HG02884 (cell line): ENCODE measurements around the gene RGPD6.
"Not testable (repeated sequence)": the region's sequence is repeated elsewhere in the genome, so short reads cannot be mapped to it uniquely, and the experiment has no call there.

ENCODE experiments used
- ATAC-seq: cut with Tn5 transposase; IDR thresholded peaks from one replicate; pipeline ENCODE4 v1.9.1; 2021; ENCODE audit warnings: mild to moderate bottlenecking, moderate library complexity; ENCODE audit not compliant: unreplicated experiment

Gene RGPD6

DNA sequence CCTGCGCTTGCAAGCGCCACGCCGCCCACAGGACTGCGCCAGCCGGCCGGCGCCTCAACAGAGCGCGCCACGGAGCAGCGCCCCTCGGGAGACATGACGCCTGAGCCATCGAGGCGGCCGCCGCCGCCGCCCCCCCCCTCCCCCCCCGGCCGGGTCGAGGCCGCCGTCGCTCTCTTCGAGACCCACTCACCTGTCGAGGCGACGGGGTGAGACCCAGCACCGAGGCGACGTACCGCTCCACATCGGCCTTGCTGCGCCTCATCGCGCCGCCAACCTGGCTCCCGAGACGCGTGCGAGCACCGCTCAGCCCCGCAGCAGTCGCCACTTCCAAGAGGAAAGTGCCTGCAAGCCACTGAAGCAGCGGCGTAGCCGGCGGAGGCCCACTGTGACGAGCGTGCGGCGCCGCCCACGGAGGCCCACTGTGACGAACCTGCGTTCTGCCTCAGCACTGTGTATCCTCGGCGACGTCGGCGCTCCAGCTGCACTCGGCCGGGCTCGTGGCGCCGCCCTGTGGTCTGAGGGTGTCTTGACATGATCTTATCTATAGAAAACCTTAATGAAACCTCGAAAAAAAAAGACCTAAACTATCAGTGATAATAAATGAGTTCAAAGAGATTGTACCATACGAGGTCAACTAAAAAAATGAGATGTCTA is at the start of gene RGPD6:
RGPD6 (minus strand) TSS at position 460 of the 654 bp plus-strand sequence; CDS start at position 262, 198 bp downstream.
- ATAC-seq = peak; percentile 99

DNA sequence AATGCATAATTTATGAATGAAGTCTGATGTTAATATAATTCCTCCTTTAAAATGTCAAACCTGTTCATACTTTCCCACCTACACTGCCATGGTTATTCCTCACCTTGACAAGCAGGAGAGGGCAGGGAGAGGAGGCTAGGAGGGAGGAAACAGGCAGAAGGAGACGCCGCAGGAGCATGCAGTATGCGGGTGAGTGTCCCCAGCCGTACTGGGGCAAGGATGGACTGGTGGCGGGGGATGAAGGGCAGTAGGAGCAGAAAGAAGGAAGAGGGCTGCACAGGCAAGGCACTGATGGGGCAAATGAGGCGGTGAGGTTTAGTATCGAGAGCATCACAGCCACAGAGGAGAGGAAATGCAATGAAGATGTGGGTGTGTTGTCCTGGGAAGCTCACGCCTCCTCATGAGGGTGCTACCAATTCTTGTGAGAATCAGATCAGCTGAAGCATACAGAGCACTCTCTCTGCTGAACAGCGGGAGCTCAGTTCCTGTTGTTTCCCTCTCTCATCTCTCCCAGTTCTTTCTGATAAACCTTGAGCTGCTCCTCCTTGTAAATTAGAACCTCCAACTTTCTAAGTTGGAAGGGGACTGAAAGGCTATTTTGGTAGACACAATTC is 42.4 kb upstream of the RGPD6 start:
- not testable (repeated sequence) for ATAC-seq

DNA sequence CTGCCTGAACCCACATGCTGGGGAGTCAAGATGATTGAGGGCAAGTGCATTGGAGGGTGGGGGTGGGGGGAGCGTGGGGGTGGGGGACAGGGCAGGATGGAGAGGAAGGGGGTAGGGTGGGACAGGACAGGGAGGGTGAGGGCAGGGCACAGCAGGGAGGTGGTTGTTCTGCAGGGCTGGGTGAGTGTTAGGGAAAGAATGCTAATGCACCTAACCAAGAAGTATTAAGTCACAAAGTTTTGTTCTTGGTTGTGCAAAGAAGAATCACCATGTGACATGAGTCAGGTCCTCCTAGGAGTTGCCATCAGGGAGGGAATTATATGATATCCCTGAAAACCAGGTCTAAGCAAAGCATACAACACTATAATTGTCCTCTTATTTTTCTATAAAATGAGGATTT is 36.9 kb upstream of the RGPD6 start:
- not testable (repeated sequence) for ATAC-seq

DNA sequence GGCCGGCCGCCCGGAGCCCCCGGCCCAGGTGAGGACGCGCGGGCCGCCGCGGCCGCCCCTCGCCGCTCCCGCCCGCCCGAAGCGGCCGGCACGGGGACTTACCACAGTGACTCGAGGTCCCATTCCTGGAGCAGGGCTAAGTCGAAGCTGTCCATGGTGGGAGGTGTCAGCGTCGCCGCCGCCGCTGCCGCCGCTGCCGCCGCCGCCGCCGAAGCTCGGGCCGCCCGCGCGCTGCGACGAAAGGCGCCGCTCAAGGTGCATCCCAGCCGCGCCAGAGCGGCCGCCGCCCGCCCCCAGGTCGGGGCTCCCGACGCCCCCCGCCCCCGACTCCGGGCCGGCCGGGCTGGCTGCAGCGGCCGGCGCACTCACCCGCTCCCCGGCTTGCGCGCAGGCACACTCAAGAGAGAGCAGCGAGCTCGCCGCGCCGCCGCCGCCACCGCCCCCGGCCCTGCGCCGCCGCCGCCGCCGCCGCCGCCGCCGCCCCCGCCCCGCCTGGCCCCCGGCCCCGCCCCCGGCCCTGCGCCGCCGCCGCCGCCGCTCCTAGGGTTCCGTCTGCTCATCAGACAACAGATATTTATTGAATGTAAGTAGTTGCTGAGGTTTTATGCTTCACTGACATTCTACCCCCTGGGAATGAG is 33.7 kb upstream of the RGPD6 start:
- not testable (repeated sequence) for ATAC-seq

DNA sequence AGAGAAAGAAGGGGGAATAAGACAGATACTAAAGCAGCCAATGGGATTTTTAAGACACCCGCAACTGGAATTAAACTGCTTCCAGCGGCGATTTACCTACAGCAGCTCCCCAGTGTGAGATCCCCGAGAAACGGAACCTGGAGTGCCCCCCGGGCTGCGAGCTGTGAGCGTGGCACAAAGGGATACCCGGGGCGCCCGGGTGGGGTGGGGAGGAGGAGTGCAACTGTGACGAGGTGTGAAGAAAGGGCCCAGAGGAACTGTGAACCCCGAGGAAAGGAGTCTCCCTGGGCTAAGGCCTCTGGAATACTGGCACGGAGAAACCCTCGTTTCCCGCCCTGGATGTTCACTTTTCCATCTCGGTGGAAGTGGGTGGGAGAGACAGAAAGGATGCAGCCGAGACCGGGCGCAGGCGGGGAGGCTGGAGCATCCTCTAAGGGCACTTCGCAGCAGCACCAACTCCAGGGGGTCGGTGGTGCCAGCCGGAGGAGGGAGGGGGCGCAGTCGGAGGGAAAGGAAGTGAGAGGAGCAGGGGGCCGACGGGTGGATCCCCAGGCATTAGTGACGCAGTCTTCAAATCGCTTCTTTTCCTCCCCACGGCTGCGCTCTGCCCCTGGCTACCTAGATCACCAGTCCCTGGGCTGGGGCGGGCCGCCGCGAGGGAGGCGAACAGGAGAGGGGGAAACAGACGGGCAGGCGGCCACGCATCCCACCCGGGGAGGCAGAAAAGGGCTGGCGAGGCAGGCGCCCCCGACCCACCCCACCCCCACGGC is 33.0 kb upstream of the RGPD6 start:
- ATAC-seq = not testable (repeated sequence)

DNA sequence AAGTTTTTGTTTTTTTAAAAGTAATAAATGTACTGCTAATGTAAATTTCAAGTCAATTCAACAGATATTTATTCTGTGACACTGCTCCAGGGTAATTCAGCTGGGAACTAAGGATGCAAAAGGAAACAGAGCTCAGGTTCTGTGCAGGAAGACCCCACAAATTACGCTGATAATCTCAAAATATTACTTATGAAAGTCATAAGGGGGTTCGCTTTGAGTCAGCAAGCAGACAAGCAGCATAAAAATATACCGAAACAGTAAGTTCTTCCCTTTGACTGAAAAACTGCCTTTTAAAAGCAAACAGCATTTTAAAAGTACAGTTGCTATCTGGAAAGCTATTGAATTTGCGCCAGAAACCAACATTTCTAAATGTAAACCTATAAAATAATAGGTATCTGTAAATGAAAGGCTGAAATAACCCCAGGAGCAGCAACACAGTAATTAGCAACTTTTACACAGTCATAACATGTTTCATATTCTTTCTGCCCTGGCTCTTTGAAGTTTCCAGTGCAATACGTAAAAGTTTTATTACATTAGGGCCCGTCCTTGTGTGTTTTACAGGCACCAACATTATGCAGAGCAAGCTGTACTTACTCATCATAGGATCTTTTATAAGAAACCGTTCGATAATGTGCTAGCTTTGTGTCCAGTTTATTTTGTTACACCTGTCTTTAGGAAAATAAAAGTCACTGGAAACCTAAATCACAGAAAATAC is 31.9 kb upstream of the RGPD6 start:
- ATAC-seq = peak; percentile 54

DNA sequence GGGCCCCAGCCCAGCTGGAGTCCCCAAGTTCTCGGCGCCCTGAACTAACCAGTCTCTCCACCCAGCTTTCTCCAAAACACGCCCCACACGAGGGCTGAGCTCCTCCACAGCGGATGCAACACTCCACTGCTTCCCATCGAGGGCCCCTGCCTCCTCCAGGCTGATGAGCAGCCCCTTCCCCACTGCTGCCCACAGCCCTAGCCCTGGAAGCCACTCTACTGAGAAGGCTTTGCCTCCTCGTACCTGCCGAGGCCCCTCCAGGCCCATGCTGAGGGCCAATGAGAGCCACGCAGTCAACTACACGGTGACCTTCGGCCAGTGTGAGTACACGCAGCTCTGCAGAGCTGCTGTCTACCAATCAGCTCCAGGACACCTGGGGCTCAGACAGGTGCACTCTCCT is 28.0 kb upstream of the RGPD6 start:
- not testable (repeated sequence) for ATAC-seq

DNA sequence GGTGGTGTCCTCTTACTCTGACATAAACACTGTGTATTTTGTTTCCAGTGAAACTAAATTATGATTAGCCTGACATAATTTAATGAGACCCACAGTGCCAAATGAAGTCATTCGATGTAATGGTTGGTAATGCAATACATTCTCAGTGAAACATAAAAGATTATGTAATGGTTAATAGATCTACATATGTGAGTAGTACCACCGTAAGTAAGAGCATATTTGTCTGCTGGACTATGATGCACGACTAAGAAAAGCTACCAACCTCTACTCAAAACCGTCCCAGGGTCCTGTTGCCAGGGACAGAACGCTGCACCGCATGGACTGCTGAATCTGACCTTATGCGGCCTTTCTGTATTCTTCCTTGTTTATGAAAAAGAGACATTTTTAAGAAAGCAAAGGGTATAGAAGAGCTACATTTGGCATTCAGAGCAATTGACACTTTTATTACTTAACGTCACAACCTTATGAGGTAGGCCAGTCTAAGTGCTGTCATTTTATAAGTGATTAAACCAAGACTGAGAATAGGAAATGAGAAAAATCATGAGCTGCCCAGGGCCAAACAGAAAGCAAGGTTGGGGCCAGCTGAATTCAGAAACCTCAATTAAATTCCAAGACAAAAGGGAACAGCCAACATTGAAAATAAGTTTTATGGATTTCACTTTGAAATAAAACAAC is 27.0 kb upstream of the RGPD6 start:
- ATAC-seq = not testable (repeated sequence)

DNA sequence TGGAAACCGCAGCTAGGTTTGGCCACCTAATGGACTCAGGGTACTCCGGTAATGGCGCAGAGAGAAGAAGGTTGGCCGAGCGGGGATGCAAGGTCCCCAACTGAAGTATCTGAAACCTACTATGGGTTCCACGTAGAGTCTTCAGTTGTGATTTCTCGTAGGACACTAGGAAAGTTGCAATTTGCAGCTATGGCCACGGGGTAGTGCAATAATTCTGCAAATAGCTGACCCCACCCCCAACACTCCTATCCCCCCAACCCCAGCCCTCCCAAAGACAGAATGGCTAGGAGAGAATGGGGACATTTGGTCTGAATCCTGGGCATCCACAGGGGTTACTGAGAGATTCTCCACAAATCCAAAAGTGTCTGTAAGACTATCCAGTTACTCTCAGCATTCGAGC is 25.1 kb upstream of the RGPD6 start:
- not testable (repeated sequence) for ATAC-seq

DNA sequence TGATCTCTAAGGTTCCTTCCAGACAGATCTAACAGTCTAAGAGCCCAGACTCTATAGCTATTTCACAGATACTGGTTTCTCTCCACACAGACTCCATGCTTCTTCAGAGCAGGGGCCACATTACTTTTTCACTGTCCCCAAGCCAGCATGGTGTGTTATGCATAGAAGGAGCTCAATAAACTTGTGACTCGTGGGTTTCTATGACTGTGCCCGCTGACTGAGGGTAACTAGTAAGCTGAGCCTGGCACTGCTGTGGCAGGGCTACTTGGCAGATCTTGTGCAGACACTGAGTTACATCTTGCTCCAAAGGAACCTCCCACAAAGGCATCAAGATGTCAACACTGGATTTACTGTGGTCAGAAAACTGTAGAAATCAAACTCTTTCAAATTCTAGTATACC is 15.0 kb upstream of the RGPD6 start:
- ATAC-seq = not testable (repeated sequence)

DNA sequence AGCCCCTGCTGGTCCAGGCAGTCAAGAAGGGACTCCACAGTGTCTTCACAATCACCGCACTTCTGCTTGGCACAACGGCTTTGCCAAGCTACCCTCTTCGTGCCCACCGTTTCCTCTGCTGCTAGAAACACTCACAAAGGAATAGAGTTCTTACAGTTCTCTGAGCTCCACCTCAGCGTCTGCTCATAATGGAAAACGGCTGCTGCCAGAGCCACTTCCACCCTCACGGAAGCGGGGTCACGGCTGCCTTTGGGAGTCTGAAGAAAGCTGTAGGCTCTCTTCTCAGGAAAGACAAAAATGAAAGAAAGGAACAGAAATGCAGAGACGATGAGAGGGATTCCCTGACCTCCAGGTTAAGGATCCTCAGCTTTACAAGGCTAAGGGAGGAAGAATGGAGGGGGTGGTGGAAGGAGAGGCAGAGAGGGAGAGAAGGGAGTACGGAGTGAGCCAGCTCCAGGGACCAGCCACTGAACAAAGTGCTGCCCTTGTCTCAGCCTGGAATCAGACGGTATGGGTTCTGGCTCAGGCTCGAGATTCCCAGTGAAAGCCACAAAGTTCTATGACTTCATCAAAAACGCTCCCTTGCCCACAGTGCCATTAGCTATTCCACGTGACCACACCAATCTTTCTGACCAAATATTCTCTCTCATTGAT is 12.8 kb upstream of the RGPD6 start:
- ATAC-seq = not testable (repeated sequence)

DNA sequence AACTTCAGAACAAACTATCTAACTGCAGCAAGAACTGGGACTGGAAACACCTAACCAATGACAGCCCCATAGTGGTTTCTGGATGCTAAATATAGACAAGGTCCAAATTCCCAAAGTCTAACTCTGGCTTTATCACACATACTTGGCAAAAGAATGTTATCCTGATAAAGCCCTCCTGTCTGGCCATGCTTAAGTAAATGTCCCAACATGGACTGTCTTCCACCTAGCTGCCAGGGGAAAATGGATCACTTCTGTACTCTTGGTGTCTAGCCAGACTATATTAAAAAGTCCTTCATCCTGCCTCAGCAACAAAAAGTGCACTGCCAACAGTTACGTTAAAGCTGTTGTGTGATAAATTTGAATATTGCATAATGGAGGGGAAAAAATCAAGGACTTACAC is 11.5 kb upstream of the RGPD6 start:
- not testable (repeated sequence) for ATAC-seq

DNA sequence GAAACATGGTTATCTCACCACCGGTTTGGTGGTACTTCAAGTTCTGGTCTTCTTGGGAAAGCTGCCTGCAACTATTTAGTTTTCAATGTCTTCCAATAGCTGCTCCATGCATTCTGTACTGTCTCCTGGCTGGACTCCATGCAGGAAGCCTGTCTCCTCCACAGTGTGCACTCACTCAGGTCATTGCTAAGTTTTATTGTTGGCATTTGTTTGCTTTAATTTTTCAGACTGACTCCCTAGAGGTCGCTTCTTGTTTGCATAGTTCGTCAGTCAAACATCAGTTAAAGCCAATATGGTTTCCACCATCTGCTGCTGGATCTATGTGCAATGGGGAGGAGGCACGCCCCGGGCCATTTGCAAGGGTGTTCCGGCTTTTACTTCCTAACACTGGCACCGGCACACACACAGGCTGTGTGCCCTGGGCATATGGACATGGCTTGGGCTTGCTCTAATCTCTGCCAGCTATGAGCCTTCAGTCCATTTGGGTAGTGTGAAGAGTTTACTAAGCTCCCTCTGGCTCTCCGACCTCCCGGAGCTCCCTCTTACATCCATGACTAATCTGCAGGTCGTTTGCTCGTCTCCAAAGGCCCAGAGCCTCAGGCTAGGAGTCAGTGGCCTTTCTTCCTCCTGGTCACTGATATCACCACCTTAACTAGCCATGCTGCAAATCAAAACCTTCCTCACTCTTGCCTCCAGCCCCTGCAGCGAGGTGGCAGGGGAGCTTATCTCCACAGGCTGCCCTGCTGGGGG is 2.4 kb upstream of the RGPD6 start:
- not testable (repeated sequence) for ATAC-seq

DNA sequence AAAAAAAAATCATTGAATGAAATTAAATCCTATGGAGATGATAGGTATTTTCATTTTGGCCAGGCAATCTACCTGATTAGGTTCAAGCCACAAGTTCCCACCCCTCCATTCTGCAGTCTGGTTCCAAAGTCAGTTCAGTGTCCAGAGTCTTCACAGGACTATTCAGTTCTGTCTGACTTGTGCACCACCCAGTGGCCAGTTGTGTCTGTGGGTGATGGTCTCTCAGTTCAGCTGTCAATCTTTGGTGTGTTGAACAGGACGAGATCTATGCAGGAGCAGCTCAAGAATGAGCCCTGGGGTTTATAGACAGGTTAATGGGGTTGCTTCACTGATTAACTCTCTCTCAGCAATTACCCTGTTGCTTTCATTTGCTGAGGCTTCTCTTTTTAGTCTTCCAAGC is 1.4 kb upstream of the RGPD6 start:
- not testable (repeated sequence) for ATAC-seq

DNA sequence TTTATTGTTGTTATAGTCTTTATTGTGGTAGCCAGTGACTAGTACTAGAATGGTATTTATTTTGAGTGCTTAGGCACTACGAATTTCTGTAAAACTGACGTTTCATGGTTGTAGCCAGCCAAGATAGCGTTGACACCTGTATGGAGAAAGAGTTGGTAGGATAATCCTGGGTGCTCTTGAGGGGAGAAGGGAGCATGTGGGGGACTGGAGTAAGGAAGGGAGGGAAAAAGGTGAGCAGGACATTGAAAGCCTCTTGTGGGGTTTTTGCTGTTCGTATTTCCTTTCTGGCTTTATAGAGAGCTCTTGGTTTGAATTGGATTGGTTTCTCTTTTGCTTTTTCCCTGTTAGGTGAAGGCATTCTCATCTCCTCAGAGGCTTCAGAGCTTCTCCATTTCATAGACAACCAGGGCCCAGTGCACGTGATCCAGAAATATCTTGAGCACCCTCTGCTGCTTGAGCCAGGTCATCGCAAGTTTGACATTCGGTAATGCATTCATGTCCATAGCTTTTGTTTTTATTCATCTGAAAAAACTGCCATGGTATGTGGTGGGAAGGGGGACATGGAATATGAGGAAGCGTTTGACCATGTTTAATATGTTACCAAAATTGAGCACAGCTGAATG is 77.2 kb downstream of the RGPD6 start:
- peak; percentile 83 for ATAC-seq

DNA sequence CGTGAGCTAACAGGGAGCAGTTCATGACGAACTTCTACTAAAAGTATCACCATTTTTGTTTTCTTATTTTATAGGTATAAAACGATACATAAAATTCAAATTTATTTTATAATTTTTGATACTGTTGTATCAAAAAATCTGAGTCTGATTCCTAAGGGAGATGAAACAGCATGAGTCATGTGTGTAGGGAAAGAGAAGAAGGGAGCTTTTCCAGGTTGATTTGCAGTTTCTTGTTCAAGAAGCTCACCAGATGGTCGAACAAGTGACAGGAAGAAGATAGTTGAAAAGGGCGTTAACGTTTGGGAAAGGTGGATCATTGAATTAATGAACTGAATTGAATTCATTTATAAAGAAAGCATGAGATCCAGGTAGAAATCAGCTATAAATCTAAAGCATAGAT is 81.0 kb downstream of the RGPD6 start:
- ATAC-seq = not testable (repeated sequence)

DNA sequence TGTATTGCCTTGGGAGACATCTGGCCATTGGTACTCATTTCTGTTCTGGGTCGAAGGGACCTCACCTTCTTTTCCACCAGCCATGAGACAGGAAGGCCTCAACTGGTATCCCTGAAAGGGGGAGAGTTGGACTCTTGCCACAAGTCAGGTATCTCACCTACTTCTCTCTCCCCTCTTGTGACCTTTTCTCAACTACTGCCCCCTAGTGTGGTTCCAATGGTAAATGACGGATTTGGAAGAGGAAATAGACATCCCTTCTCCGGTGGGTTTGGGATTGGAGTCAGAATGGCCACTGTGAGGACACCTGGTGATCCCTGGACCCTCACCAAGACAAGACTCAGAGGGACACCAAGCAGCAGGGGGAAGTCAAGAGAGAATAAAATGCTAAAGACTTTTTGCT is 82.5 kb downstream of the RGPD6 start:
- not testable (repeated sequence) for ATAC-seq

DNA sequence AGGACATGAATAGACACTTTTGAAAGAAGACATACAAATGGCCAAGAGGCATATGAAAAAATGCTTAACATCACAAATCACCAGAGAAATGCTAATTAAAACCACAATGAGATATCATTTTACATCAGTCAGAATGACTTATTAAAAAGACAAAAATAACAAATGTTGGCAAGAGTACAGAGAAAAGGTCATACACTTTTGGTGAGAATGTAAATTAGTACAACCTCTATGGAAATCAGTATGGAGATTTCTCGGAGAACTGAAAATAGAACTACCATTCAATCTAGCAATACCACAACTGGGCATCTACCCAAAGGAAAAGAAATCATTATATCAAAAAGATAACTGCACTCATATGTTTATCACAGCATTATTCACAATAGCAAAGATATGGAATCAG is 88.0 kb downstream of the RGPD6 start:
- ATAC-seq = not testable (repeated sequence)
